ENCODE data around the gene CRTC2.

The CRTC2 gene

DNA sequence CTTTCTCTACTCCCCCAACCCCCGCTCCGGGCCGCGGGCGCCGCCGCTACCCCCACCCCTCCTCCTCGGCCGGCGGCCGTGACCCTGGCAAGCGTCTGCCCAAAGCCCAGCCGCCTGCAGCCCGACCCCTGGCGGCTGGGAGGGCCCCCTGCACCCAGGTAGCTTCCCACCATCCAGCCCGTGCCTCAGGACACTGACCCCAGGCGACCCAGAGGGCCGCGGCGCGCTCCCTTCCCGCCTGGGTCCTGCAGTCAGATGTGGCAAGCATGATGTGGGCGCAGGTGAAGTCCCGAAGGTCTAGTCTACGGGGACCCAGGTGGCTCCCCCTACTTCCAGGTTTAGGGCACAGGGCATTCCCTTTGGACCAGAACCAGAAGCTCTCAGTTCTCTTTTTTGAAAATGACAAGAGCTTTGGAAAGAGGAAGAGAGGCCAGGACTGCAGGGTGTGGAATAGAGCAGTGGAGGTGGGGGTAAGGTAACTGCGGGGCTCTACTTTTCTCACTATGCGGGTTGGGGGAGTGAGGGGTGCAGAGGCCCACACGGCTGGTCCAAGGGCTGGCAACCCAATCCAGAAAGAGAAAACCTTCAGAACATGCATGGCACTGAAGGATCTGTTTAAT, 11.7 kb downstream of the CRTC2 start, which contains the start of gene DENND4B:
Gene DENND4B (minus strand): TSS at position 97 of the 620 bp plus-strand sequence. CDS start 2,344 bp downstream, outside the sequence.
- POLR2A ChIA-PET = interaction anchor here (0.5 to 2.4 kb wide), 9 partner anchors 10 to 319 kb away, joined by 3 to 18 read pairs (median 8); partner anchors contain the start of genes CREB3L4, GATAD2B, RAB13 and RPS27
- TF ChIP-seq, protein P1, sequence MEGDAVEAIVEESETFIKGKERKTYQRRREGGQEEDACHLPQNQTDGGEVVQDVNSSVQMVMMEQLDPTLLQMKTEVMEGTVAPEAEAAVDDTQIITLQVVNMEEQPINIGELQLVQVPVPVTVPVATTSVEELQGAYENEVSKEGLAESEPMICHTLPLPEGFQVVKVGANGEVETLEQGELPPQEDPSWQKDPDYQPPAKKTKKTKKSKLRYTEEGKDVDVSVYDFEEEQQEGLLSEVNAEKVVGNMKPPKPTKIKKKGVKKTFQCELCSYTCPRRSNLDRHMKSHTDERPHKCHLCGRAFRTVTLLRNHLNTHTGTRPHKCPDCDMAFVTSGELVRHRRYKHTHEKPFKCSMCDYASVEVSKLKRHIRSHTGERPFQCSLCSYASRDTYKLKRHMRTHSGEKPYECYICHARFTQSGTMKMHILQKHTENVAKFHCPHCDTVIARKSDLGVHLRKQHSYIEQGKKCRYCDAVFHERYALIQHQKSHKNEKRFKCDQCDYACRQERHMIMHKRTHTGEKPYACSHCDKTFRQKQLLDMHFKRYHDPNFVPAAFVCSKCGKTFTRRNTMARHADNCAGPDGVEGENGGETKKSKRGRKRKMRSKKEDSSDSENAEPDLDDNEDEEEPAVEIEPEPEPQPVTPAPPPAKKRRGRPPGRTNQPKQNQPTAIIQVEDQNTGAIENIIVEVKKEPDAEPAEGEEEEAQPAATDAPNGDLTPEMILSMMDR (IDR thresholded peaks at IDR 0.05; ENCODE audit: insufficient read depth, low read length, missing control alignments) = peak; percentile 98
- DNase-seq (ENCODE audit: low read depth, low spot score) = no peak
- CTCF ChIA-PET = interaction anchor here (0.6 to 4.5 kb wide), 40 partner anchors 9 to 594 kb away, joined by 3 to 83 read pairs (median 5); partner anchors contain the start of genes CREB3L4, CRTC2, GATAD2B and JTB
- peak within 1 kb of the TSS; percentile 77 for H3K4me3 ChIP-seq (ENCODE audit: low read depth, low read length)

DNA sequence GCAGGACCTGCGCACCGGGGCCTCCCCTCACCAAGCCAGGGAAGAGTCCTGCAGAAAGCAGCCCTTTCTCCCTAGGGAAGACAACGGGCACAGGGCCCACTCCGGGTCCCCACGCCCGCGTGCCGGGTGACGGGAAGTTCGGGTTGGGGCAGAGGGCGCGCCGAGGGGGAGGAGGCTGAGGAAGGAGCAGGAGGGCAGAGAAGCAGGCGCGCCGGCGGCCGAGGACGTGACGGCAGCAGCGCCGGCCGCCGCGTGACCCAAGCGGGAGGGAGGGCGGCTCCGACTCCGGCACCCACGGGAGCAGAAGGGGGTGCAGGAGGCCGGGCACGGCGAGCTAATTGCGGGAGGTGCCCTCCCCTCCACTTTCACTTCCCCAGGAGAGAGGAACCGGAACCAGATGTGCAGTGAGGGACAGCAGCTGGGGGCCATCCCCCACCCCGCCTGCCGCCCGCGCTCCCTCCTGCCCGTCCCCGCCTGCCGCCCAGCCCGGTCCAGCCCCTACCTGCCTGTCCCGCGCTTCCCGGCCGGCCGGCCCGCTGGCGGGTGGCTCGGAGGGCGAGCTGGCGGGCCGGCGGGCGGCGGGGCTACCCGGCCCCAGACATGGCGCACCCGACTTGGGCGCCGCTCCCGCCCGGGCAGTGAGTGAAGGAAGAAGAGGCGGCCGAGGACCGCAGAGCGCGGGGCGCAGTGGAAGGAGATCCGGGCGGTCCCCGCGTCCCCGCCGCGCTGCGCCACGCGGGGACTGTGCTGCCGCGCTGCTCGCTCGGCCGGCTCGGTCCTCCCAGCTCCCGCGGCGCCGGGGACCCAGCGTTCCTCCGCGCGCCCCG, 12.4 kb downstream of the CRTC2 start:
- POLR2A ChIA-PET = interaction anchor here (0.6 to 2.4 kb wide), 10 partner anchors 11 to 319 kb away, joined by 3 to 18 read pairs (median 6); partner anchors contain the start of genes CREB3L4, GATAD2B, JTB and RAB13
- CTCF ChIA-PET = interaction anchor here (0.6 to 4.5 kb wide), 37 partner anchors 9 to 593 kb away, joined by 3 to 83 read pairs (median 6); partner anchors contain the start of genes CREB3L4, CRTC2, GATAD2B and JTB
- TF ChIP-seq, protein P1 (IDR thresholded peaks at IDR 0.05; ENCODE audit: insufficient read depth, low read length, missing control alignments) = no peak
- peak overlapping the region; percentile 77 for H3K4me3 ChIP-seq (ENCODE audit: low read depth, low read length)
- no peak for DNase-seq (ENCODE audit: low read depth, low spot score)

DNA sequence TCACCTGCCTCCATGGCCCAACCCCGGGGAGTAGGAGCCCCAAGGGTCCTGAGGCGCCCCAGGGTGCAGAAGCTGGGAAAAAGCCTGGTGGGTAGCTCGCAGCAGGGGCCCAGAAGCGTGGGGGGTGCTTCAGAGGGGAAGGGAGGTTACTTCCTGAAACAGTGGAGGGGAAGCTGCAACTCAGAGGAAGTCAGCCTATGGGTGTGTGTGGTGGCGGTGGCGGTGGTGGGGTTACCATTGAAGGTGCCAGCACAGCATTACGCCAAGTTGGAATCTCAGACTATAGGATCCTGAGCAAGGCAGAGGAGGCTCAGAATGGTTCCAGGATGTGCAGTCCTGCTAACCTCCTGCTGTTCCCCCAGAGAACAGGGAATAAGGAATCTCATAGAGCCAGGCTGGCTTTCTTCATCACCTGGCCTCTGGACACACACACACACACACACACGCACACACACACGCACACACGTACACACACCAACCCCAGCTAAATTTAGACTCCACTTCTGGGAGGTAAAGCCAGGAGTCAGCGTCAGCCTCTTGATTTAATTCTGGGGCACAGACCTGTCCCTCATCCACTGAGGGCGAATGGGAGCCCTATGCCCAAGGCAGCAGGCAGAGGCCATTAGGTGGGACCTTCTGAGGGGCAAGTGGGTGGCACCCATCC, 13.1 kb downstream of the CRTC2 start:
- TF ChIP-seq, protein P1 (IDR thresholded peaks at IDR 0.05; ENCODE audit: insufficient read depth, low read length, missing control alignments) = no peak
- POLR2A ChIA-PET = interaction anchor here (0.6 to 2.4 kb wide), 7 partner anchors 12 to 32 kb away, joined by 3 to 18 read pairs (median 8); partner anchors contain the start of genes CREB3L4, GATAD2B, JTB and SLC39A1
- H3K4me3 ChIP-seq (ENCODE audit: low read depth, low read length) = peak overlapping the region; percentile 77
- DNase-seq (ENCODE audit: low read depth, low spot score) = no peak
- CTCF ChIA-PET = interaction anchor here (1.4 to 4.5 kb wide), 20 partner anchors 8 to 154 kb away, joined by 3 to 83 read pairs (median 10); partner anchors contain the start of genes CREB3L4, CRTC2, GATAD2B and JTB

DNA sequence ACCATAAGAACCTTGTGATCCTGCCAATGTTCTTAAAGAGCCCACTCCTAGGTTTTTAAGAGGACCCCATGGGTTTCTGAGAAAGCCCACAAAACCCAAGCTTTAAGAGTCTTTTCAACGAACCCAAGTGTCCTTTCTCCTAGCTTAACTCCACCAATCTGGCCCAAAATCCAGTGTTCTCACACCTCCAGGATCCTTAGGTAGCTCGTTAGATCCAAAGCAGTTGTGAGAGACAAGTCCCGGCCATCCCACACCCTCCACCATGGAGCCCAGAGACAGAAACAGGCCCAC, 13.6 kb downstream of the CRTC2 start:
- DNase-seq (ENCODE audit: low read depth, low spot score) = no peak
- CTCF ChIA-PET = interaction anchor here (1.4 to 4.5 kb wide), 11 partner anchors 8 to 153 kb away, joined by 3 to 83 read pairs (median 11); partner anchors contain the start of genes CREB3L4, CRTC2, GATAD2B and RAB13
- H3K4me3 ChIP-seq (ENCODE audit: low read depth, low read length) = peak overlapping the region; percentile 77
- POLR2A ChIA-PET = interaction anchor here (2.4 kb wide), 1 partner anchor 18 kb away, joined by 14 read pairs; the partner anchor contains the start of gene SLC39A1
- TF ChIP-seq, protein P1 (IDR thresholded peaks at IDR 0.05; ENCODE audit: insufficient read depth, low read length, missing control alignments) = no peak

DNA sequence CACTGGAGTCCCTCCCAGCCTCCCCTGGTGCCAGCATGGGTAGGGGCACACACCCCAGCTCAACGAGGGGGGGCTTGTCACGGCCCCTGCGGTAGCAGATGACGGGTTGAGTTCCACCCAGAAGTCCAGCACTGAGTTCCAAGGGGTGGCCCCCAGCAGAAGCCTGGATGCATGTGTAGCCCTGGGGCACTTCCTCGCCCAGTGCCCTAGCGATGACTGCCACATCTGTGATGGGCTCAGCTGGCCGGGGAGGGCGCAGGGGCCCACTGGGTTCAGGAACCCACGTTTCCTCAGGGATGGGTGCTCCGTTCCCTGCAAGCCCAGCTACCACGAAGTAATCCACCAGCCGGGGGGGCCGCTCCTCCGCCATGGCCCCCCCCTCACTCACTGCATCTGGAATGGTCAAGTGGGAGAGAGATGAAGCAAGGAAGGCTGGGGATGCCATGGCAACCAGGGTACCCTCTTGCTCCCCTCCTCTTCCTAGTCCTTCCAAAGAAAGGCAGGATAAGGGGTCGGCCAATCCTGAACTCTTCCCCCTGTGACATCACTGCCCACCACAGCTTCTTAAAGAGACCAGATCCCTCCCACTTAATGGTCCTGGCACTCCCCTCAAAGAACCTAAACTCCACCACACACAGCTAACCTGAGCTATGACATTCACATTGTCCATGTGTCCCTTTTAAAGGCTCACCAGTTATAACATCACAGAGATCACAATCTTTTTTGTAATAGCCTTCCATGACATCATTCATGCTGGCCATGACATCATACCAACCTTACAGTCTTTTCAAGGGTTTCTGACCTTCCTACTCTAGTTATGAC, 14.2 kb downstream of the CRTC2 start:
- ChIA-PET POLR2A (interaction anchor here (0.6 to 1.0 kb wide), 4 partner anchors 14 to 50 kb away, joined by 3 to 4 read pairs (median 4); partner anchors contain the start of gene SLC39A1), CTCF (interaction anchor here (1.1 to 4.5 kb wide), 10 partner anchors 9 to 153 kb away, joined by 3 to 83 read pairs (median 15); partner anchors contain the start of genes CREB3L4, CRTC2, GATAD2B and RAB13)
- TF ChIP-seq, protein P1 (IDR thresholded peaks at IDR 0.05; ENCODE audit: insufficient read depth, low read length, missing control alignments) = no peak
- H3K4me3 ChIP-seq (ENCODE audit: low read depth, low read length) = no peak overlapping the region; the same call in 1 of the 2 replicates
- no peak for DNase-seq (ENCODE audit: low read depth, low spot score)
